Measurements from ENCODE around the gene UPB1. TPM values are rescaled to one million over a fixed set of nuclear protein-coding genes. Genes with fewer than 3 reads are reported as not detected.

The UPB1 gene
- total RNA-seq, 2 donors from 2014 or later, result 0.52 TPM; not detected in 1

DNA sequence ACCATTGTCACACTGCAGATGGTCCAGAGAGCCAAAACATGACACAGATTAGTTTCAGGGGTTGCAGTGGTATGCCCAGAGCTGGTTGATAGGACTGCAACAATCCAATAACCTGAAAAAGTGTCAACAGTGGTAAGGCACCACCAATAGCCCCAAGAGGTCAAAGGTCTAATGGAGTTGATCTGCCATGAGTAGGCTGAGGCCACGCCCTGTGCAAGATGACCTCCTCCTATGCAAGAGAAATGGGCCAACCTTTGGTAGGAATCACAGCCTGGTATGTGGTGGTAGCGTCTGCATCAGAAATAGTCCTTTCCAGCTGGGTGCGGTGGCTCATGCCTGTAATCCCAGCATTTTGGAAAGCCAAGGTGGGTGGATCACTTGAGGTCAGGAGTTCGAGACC is 40.2 kb downstream of the UPB1 start:
- Histone ChIP-seq H3K27ac (no peak overlapping the region), H3K36me3 (replicated peaks in 1 of 2; ENCODE audit: insufficient read depth in 1 of 2, low read depth in 2 of 2) (peaks cover 0 to 4% of the 10 kb centered on the region in 2 donors), H3K27me3 (no peaks in the 10 kb centered on the region), H3K9me3 (no peaks in the 10 kb centered on the region), H3K4me1 (peaks cover 38% of the 10 kb centered on the region), H3K4me3 (no peak overlapping the region)
- no peak for DNase-seq
- TF ChIP-seq, protein P1, sequence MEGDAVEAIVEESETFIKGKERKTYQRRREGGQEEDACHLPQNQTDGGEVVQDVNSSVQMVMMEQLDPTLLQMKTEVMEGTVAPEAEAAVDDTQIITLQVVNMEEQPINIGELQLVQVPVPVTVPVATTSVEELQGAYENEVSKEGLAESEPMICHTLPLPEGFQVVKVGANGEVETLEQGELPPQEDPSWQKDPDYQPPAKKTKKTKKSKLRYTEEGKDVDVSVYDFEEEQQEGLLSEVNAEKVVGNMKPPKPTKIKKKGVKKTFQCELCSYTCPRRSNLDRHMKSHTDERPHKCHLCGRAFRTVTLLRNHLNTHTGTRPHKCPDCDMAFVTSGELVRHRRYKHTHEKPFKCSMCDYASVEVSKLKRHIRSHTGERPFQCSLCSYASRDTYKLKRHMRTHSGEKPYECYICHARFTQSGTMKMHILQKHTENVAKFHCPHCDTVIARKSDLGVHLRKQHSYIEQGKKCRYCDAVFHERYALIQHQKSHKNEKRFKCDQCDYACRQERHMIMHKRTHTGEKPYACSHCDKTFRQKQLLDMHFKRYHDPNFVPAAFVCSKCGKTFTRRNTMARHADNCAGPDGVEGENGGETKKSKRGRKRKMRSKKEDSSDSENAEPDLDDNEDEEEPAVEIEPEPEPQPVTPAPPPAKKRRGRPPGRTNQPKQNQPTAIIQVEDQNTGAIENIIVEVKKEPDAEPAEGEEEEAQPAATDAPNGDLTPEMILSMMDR (IDR thresholded peaks at IDR 0.05), result no peak
- TF ChIP-seq POLR2A (IDR thresholded peaks at IDR 0.05), result no peak
- WGBS, 2 donors, result 91 to 100% methylated on average over 3 to 4 of the region's 4 CpGs
- no peak for ATAC-seq
- intact Hi-C loops (cut with DNase I), result no loop called here

DNA sequence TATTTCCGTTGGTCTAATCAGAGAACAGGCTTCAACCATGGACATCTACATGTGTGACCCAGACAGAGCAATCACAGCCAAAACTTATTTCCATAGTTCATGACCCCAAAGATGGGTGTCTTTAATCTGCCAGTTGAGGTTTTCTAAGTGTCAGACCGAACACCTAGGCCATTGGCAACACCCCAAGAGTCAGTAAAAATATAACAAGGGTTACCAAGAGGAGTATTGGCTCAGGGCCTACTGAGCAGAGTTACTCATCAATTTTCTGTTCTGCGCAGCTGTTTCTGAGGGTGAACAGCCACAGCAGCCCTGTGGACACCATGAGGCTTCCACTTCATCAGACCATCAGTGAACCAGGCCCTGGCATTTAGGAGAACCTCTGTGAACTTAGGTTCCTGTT is 41.0 kb downstream of the UPB1 start:
- H3K27me3 ChIP-seq, result no peaks in the 10 kb centered on the region
- 33 to 37% methylated on average over 3 of the region's 3 CpGs for WGBS, 2 donors
- H3K27ac ChIP-seq, result no peak overlapping the region
- intact Hi-C loops (cut with DNase I), result no loop called here
- no peaks in the 10 kb centered on the region for H3K9me3 ChIP-seq
- no peak overlapping the region for H3K4me3 ChIP-seq
- H3K4me1 ChIP-seq, result peaks cover 34% of the 10 kb centered on the region
- peaks cover 0 to 9% of the 10 kb centered on the region in 2 donors for H3K36me3 ChIP-seq (replicated peaks in 1 of 2; ENCODE audit: insufficient read depth in 1 of 2, low read depth in 2 of 2)
- peak in 2 of 4 donors; percentile 35 to 44 for DNase-seq
- TF ChIP-seq POLR2A (IDR thresholded peaks at IDR 0.05), result no peak
- TF ChIP-seq, protein P1 (IDR thresholded peaks at IDR 0.05), result no peak
- peak; percentile 25 for ATAC-seq

DNA sequence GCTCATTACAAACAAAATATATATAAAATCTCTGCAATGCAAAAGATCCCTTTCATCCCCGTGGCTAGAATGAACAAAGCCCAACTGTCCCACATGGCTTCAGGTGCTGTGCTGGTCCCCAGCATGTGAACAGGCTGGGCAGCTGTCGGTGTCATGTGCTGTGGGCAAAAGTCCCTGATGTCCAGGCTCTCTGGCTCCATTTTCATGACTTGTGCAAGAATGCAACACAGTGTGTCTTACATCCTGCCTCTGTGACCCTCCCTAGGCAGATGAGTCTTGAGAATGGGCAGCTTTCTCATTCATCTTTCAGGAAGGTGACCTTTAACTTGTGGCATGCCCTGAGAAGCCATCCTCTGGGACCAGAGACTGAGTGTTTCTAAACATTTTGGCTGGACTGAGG is 45.3 kb downstream of the UPB1 start:
- ATAC-seq, result no peak
- H3K4me3 ChIP-seq, result no peak overlapping the region
- H3K9me3 ChIP-seq, result no peaks in the 10 kb centered on the region
- peaks cover 0 to 24% of the 10 kb centered on the region in 2 donors for H3K36me3 ChIP-seq (replicated peaks in 1 of 2; ENCODE audit: insufficient read depth in 1 of 2, low read depth in 2 of 2)
- 89 to 92% methylated on average over 2 of the region's 2 CpGs for WGBS, 2 donors
- H3K27me3 ChIP-seq, result no peaks in the 10 kb centered on the region
- intact Hi-C loops (cut with DNase I), result no loop called here
- no peak for DNase-seq
- TF ChIP-seq POLR2A (IDR thresholded peaks at IDR 0.05), result no peak
- TF ChIP-seq, protein P1 (IDR thresholded peaks at IDR 0.05), result no peak
- H3K4me1 ChIP-seq, result peaks cover 46% of the 10 kb centered on the region
- no peak overlapping the region for H3K27ac ChIP-seq

DNA sequence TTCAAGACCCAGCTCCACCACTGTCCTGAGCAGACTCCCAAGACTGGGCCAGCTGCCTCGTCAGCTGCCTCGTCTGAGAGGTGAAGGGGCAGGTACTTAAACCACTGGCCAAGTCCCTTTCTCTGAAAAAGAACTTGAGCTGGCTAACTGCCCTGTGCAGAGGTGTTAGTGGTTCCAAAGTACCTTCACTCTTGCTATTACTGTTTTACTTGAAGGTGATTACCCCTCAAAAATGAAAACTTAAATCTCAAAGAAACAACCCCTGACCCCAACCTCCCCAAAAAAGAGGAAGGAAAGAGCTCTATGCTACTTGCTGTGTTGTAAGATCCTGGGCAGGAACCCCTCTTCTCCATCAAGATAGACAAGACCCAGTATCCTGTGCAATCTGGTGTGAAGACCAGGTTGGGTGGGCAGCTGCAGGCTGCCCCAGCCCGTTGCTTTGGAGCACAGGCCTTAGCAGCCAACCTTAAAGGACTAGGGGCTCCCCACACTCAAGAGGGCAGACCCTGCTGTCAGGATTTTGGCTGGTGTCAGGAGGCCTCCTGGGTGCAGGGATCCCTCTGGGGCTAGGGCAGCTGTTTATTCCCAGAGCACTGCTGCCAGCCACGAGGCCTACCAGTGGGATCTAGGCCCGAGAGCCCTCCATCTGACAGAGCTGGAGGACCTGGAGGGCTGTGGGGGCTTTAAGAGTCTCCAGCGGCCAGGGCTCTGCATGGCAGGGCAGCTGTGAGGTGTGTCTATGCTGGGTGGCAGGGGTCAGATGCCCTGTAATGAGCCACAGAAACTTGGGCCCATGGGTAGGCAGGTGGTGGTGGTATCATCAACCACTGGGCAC is 46.8 kb downstream of the UPB1 start:
- no peak for TF ChIP-seq POLR2A (IDR thresholded peaks at IDR 0.05)
- TF ChIP-seq, protein P1 (IDR thresholded peaks at IDR 0.05), result no peak
- H3K4me1 ChIP-seq, result peaks cover 41% of the 10 kb centered on the region
- H3K27ac ChIP-seq, result peak overlapping the region in 1 of 4 donors; percentile 48
- no peaks in the 10 kb centered on the region for H3K27me3 ChIP-seq
- H3K9me3 ChIP-seq, result no peaks in the 10 kb centered on the region
- no peak for DNase-seq
- 50 to 51% methylated on average over 2 to 6 of the region's 6 CpGs for WGBS, 2 donors
- no peak overlapping the region for H3K4me3 ChIP-seq
- intact Hi-C loops (cut with DNase I), result no loop called here
- no peak for ATAC-seq
- peaks cover 0 to 31% of the 10 kb centered on the region in 2 donors for H3K36me3 ChIP-seq (replicated peaks in 1 of 2; ENCODE audit: insufficient read depth in 1 of 2, low read depth in 2 of 2)
